ENCODE measurements around the gene ZNF205. TPM values are rescaled to one million over a fixed set of nuclear protein-coding genes. Genes with fewer than 3 reads are reported as not detected.

Gene ZNF205
- total RNA-seq, 1 experiment from 2014 or later = 19.0 TPM

DNA sequence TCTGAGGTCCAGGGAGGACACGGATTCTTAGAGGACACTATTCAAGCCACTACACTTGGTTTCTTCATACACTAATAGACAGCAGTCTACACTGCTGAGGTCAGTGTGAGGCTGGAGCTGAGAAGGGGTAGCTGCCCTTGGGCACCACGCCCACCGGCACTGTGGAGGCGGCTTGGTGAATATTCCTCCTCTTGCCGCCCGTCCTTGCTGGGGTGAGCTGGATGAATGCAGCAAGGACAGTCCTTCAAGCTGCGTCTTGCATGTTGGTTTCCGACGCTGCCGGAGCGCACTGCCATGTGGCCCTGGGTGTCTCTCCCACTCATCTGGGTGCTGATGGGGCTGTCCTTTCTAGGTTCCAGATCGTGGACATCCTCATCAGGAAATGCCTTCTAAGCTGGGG lies 2.6 kb downstream of the ZNF205 start:
- TF ChIP-seq, protein P1, sequence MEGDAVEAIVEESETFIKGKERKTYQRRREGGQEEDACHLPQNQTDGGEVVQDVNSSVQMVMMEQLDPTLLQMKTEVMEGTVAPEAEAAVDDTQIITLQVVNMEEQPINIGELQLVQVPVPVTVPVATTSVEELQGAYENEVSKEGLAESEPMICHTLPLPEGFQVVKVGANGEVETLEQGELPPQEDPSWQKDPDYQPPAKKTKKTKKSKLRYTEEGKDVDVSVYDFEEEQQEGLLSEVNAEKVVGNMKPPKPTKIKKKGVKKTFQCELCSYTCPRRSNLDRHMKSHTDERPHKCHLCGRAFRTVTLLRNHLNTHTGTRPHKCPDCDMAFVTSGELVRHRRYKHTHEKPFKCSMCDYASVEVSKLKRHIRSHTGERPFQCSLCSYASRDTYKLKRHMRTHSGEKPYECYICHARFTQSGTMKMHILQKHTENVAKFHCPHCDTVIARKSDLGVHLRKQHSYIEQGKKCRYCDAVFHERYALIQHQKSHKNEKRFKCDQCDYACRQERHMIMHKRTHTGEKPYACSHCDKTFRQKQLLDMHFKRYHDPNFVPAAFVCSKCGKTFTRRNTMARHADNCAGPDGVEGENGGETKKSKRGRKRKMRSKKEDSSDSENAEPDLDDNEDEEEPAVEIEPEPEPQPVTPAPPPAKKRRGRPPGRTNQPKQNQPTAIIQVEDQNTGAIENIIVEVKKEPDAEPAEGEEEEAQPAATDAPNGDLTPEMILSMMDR (conservative IDR thresholded peaks at IDR 0.05; ENCODE audit: low read depth, low read length) = no peak
- no peak for TF ChIP-seq EZH2 (IDR thresholded peaks at IDR 0.05; ENCODE audit: low read length, unreplicated experiment)
- TF ChIP-seq EZH2phosphoT487 (IDR thresholded peaks at IDR 0.05; ENCODE audit: borderline replicate concordance, low read length) = no peak
- intact Hi-C loops (cut with micrococcal nuclease) = no loop called here
- Histone ChIP-seq H3K79me2 (ENCODE audit: low read length) (peaks cover 26% of the 10 kb centered on the region), H3K9ac (ENCODE audit: low read length) (no peak overlapping the region), H2AFZ (ENCODE audit: low read length) (no peak overlapping the region), H4K20me1 (ENCODE audit: low read length) (no peaks in the 10 kb centered on the region), H3K9me2 (replicated peaks; ENCODE audit: low read length) (no peaks in the 10 kb centered on the region), H3K27me3 (ENCODE audit: low read length) (no peaks in the 10 kb centered on the region), H3K36me3 (ENCODE audit: low read depth, low read length) (no peaks in the 10 kb centered on the region), H3K9me3 (ENCODE audit: low read length) (no peaks in the 10 kb centered on the region), H3K4me3 (ENCODE audit: low read length) (no peak overlapping the region), H3K4me1 (ENCODE audit: insufficient read depth, low read length) (peaks cover 15% of the 10 kb centered on the region), H3K4me2 (ENCODE audit: low read length) (no peak overlapping the region), H3F3A (ENCODE audit: low read length, unreplicated experiment) (no peaks in the 10 kb centered on the region), H3K27ac (ENCODE audit: low read length) (no peak overlapping the region)
- BruUV-seq (replicated peaks) = no TSS peak
- DNase-seq = no peak
- CTCF ChIA-PET = no interaction called here
- POLR2A ChIA-PET (ENCODE audit: unreplicated experiment) = no interaction called here
- no peak for ATAC-seq

DNA sequence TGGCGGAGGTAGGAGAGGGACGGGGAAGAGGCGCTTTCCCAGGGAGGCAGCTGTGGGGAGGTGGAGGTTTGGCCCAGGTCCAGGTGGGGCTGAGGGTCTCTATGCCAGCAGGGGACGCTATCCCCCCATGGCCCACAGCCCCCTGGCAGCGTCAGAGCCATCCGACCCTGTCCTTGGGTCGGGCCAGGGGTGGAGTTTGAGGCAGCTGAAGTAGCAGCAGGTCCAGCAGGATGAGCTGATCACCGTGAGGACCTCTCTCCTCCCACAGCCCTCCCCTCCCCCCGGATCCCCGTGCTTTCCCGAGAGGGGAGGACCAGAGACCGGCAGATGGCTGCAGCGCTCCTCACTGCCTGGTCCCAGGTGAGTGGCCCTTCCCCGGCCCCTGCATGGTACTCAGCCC lies 3.2 kb downstream of the ZNF205 start:
- no TSS peak for BruUV-seq (replicated peaks)
- Histone ChIP-seq H3K9me3 (ENCODE audit: low read length) (no peaks in the 10 kb centered on the region), H4K20me1 (ENCODE audit: low read length) (no peaks in the 10 kb centered on the region)

DNA sequence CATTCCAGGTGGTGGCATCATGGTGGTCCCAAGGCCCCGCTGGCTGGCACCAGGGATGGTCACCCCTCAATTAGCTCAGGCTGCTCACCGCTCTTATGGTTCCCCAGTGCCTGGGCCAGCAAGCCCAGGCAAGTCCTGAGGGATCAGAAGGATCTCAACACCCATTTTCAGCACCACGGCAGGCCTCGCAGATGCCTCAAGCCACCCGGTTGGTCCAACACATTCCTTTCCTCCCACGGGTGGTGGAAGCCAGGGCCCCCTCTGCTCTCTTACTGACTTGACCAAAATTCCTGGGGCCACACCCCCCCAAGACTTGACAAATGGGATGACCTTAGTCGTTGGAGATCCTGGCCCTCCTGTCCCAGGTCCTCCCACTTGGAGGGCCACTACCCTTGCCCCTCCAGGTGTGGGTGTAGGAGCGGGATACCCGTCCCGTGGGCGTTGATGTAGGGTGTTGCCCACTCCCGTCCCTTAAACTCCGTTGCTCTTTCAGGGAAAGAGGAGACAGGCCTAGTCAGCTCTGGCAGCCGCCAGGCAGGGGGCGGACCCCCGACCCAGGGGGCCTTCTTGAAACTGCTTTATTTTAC lies 5.9 kb downstream of the ZNF205 start:
- no peaks in the 10 kb centered on the region for H3K36me3 ChIP-seq (ENCODE audit: low read depth, low read length)
- H3K9me2 ChIP-seq (replicated peaks; ENCODE audit: low read length) = no peaks in the 10 kb centered on the region
- CTCF ChIA-PET = no interaction called here
- no TSS peak for BruUV-seq (replicated peaks)
- H3K4me1 ChIP-seq (ENCODE audit: insufficient read depth, low read length) = peaks cover 8% of the 10 kb centered on the region
- H3K4me3 ChIP-seq (ENCODE audit: low read length) = no peak overlapping the region
- no peaks in the 10 kb centered on the region for H4K20me1 ChIP-seq (ENCODE audit: low read length)
- TF ChIP-seq EZH2phosphoT487 (IDR thresholded peaks at IDR 0.05; ENCODE audit: borderline replicate concordance, low read length) (no peak), EZH2 (IDR thresholded peaks at IDR 0.05; ENCODE audit: low read length, unreplicated experiment) (no peak)
- TF ChIP-seq, protein P1 (conservative IDR thresholded peaks at IDR 0.05; ENCODE audit: low read depth, low read length) = no peak
- peaks cover 17% of the 10 kb centered on the region for H3K79me2 ChIP-seq (ENCODE audit: low read length)
- H3F3A ChIP-seq (ENCODE audit: low read length, unreplicated experiment) = no peaks in the 10 kb centered on the region
- no peak overlapping the region for H3K4me2 ChIP-seq (ENCODE audit: low read length)
- no peak overlapping the region for H3K9ac ChIP-seq (ENCODE audit: low read length)
- no peak for DNase-seq
- H3K27me3 ChIP-seq (ENCODE audit: low read length) = no peaks in the 10 kb centered on the region
- H3K9me3 ChIP-seq (ENCODE audit: low read length) = no peaks in the 10 kb centered on the region
- intact Hi-C loops (cut with micrococcal nuclease) = no loop called here
- no peak overlapping the region for H2AFZ ChIP-seq (ENCODE audit: low read length)
- ATAC-seq = no peak
- H3K27ac ChIP-seq (ENCODE audit: low read length) = no peak overlapping the region
- POLR2A ChIA-PET (ENCODE audit: unreplicated experiment) = no interaction called here

More for the DNA sequence above, 3.2 kb downstream of the ZNF205 start:
- H3K4me3 ChIP-seq (ENCODE audit: low read length) = no peak overlapping the region
- H3K27ac ChIP-seq (ENCODE audit: low read length) = no peak overlapping the region
- H3K27me3 ChIP-seq (ENCODE audit: low read length) = no peaks in the 10 kb centered on the region
- ATAC-seq (no peak), DNase-seq (no peak)
- no peak overlapping the region for H3K9ac ChIP-seq (ENCODE audit: low read length)
- peaks cover 26% of the 10 kb centered on the region for H3K79me2 ChIP-seq (ENCODE audit: low read length)
- no peaks in the 10 kb centered on the region for H3F3A ChIP-seq (ENCODE audit: low read length, unreplicated experiment)
- H2AFZ ChIP-seq (ENCODE audit: low read length) = no peak overlapping the region
- peaks cover 15% of the 10 kb centered on the region for H3K4me1 ChIP-seq (ENCODE audit: insufficient read depth, low read length)
- intact Hi-C loops (cut with micrococcal nuclease) = no loop called here
- no peak overlapping the region for H3K4me2 ChIP-seq (ENCODE audit: low read length)
- H3K9me2 ChIP-seq (replicated peaks; ENCODE audit: low read length) = no peaks in the 10 kb centered on the region
- TF ChIP-seq EZH2phosphoT487 (IDR thresholded peaks at IDR 0.05; ENCODE audit: borderline replicate concordance, low read length) (no peak), EZH2 (IDR thresholded peaks at IDR 0.05; ENCODE audit: low read length, unreplicated experiment) (no peak)
- TF ChIP-seq, protein P1 (conservative IDR thresholded peaks at IDR 0.05; ENCODE audit: low read depth, low read length) = no peak
- H3K36me3 ChIP-seq (ENCODE audit: low read depth, low read length) = no peaks in the 10 kb centered on the region
- ChIA-PET CTCF (no interaction called here), POLR2A (ENCODE audit: unreplicated experiment) (no interaction called here)
